Superior temporal gyrus (tissue), 1 donor: ENCODE results near the gene SNAPC5.

ENCODE experiments used
- DNase-seq: peaks from one replicate; pipeline ENCODE4 v3.0.0-alpha.2; 2016; ENCODE audit errors: extremely low spot score

Gene SNAPC5

DNA sequence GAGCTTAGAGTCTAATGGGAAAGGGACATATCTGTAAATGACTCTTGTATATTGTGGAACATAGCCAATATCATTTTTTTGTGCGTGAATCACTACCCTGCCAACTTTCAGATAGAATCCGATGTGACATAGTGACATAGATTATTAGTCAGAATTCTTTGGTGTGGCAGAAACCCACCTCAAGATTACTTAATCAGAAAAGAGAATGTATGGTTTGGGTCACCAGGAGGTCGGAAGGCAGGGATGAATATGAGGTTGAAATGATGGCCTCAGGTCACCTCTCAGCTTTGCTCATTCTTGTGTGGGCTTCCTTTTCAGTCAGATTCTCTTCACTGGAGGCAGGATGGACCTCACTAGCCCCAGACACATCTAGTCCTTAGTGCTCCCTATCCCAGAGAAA lies 41.4 kb downstream of the SNAPC5 start:
- DNase-seq = no peak

DNA sequence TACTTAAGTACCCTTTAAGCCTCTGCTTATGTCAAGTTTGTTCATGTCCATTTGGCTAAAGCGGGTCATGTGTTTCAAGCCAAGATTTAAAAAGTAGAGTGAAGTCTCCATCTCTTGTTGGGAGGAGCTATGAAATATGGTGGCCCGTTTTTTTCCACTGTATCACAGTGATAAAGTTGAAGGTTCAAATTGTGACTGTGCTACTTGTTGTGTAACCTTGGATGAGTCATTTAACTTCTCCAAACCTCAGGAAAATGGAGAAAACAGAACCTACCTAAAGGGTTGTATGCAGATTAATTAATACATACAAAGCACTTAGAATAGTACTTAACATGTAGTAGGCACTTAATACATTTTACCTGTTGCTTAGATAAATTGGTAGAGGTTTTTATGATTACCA lies 43.4 kb downstream of the SNAPC5 start:
- DNase-seq = no peak

DNA sequence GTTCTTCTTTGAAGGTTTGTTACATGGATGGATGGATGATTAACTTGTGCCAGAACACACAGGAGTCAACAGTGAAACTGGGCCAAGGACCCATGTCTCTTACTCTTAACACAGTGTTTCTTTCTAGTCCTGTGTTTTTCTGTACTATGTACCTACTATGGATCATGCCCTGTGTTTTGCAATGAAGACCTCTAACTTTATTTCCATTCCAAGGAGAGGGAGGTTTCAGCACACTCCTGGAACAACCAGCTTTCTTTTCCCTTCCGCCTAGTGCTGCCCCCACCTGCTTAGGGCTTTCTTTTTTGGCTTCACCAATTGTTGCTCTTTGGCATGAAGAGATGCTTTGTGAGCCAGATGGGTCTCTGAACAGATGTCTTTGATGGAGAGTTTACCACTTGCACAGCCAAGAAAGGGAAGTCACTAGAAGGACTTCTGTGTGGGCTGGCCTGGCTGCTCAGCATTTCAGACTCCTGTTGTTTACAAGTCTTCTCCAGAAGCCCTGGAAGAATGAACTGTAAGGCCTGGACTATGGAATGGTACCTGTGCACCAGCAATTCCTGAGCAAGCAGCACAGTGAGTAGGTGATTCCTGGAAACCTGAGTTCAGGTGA lies 44.5 kb downstream of the SNAPC5 start:
- DNase-seq = peak; percentile 70

DNA sequence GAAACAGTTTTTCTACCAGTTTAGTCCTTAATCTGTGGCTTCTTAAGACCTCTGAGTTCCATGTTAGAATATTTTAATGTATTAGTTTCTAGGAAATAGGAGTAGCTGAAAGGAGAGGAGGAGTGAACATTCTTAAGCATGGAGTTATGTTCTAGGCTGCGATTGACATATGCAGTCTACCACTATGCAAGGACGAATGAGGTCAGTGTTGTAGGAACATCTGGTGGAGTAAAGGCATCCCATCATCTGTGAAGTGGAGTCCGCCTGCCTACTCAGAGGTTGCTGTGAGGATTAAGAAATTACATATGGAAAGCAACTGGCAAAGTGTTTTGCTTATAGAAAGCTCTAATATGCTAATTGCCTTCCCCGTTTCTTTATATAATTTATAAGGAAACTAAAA lies 45.1 kb downstream of the SNAPC5 start:
- DNase-seq = no peak
